MM.1S (cell line): ENCODE results near the gene DBP.

Experiments used
- DNase-seq: peaks from one replicate; pipeline ENCODE4 v3.0.0-alpha.2; 2015
- H2AFZ ChIP-seq: fragments of 300-600 bp; sonication (generic); 2 replicates; pipeline ENCODE4 v1.6.0; 2016; ENCODE audit warnings: antibody characterized with exemption, low read length
- H3F3A ChIP-seq: fragments of 300-600 bp; sonication (generic); 2 replicates; pipeline ENCODE4 v1.6.1; 2016; ENCODE audit warnings: mild to moderate bottlenecking, antibody characterized with exemption, low read length, moderate library complexity, mixed read lengths; ENCODE audit not compliant: insufficient read depth
- H3K27ac ChIP-seq: fragments of 300-600 bp; sonication (generic); 2 replicates; pipeline ENCODE4 v1.5.1; 2016; ENCODE audit warnings: mild to moderate bottlenecking, low read length
- H3K27me3 ChIP-seq: fragments of 300-600 bp; sonication (generic); replicated peaks from 2 replicates; pipeline ENCODE4 v1.6.0; 2016; ENCODE audit warnings: low read length; ENCODE audit not compliant: insufficient read depth
- H3K36me3 ChIP-seq: fragments of 300-600 bp; sonication (generic); replicated peaks from 2 replicates; pipeline ENCODE4 v1.6.1; 2016; ENCODE audit warnings: mild to moderate bottlenecking, low read length, mixed read lengths; ENCODE audit not compliant: insufficient read depth
- H3K4me1 ChIP-seq: fragments of 300-600 bp; sonication (generic); 2 replicates; pipeline ENCODE4 v1.6.1; 2016; ENCODE audit warnings: low read length, mixed read lengths
- H3K4me2 ChIP-seq: fragments of 300-600 bp; sonication (generic); 2 replicates; pipeline ENCODE4 v1.6.0; 2016; ENCODE audit warnings: low read depth, low read length
- H3K4me3 ChIP-seq: fragments of 300-600 bp; sonication (generic); 2 replicates; pipeline ENCODE4 v1.5.1; 2016; ENCODE audit warnings: low read length, mixed read lengths
- H3K79me2 ChIP-seq: fragments of 300-600 bp; sonication (generic); 2 replicates; pipeline ENCODE4 v1.6.1; 2016; ENCODE audit warnings: mixed run types, low read length, mixed read lengths
- H3K9ac ChIP-seq: fragments of 300-600 bp; sonication (generic); 2 replicates; pipeline ENCODE4 v1.6.1; 2016; ENCODE audit warnings: low read length, mixed read lengths
- H3K9me2 ChIP-seq: fragments of 300-600 bp; sonication (generic); replicated peaks from 2 replicates; pipeline ENCODE4 v1.6.1; 2016; ENCODE audit warnings: mild to moderate bottlenecking, low read length, mixed read lengths; ENCODE audit not compliant: insufficient read depth
- H3K9me3 ChIP-seq: fragments of 300-600 bp; sonication (generic); replicated peaks from 2 replicates; pipeline ENCODE4 v1.6.1; 2016; ENCODE audit warnings: mild to moderate bottlenecking, low read length, mixed read lengths; ENCODE audit not compliant: insufficient read depth
- H4K20me1 ChIP-seq: fragments of 300-600 bp; sonication (generic); 2 replicates; pipeline ENCODE4 v1.6.1; 2016; ENCODE audit warnings: mild to moderate bottlenecking, low read length, moderate library complexity, mixed read lengths; ENCODE audit not compliant: insufficient read depth
- CTCF ChIP-seq: fragments of 300-600 bp; sonication (generic); IDR thresholded peaks from 2 replicates; pipeline ENCODE4 v1.5.1; 2016; ENCODE audit warnings: antibody characterized with exemption, low read length, mixed read lengths
- EZH2 ChIP-seq: fragments of 300-600 bp; sonication (generic); optimal IDR thresholded peaks from 2 replicates; pipeline ENCODE3; 2017; ENCODE audit warnings: low read depth, mild to moderate bottlenecking, antibody characterized with exemption, low read length, mixed read lengths
- EZH2phosphoT487 ChIP-seq: fragments of 300-600 bp; sonication (generic); IDR thresholded peaks from 2 replicates; pipeline ENCODE4 v1.6.1; 2018; ENCODE audit warnings: antibody characterized with exemption, low read length

DBP gene

GRCh38 chr19:48607359-48607755 is 29.8 kb downstream of the DBP start:
- no peak overlapping the region for H3K9ac ChIP-seq

GRCh38 chr19:48606463-48607358 is 30.5 kb downstream of the DBP start, which contains the start of gene SPACA4:
Gene SPACA4, plus strand, starts transcription at chr19:48606742. Its CDS starts 237 bp downstream, at chr19:48606979.
- Histone ChIP-seq H3K4me1 (no peaks in the 10 kb centered on the region), H3K9me2 (no peaks in the 10 kb centered on the region), H4K20me1 (no peaks in the 10 kb centered on the region), H3F3A (no peaks in the 10 kb centered on the region), H3K27ac (no peak within 1 kb of the TSS), H3K27me3 (peaks cover 41% of the 10 kb centered on the region), H3K4me2 (no peak within 1 kb of the TSS), H3K79me2 (no peaks in the 10 kb centered on the region), H3K9ac (no peak within 1 kb of the TSS), H3K36me3 (no peaks in the 10 kb centered on the region), H3K9me3 (no peaks in the 10 kb centered on the region), H2AFZ (no peak within 1 kb of the TSS), H3K4me3 (no peak within 1 kb of the TSS)
- TF ChIP-seq EZH2phosphoT487: no peak
- TF ChIP-seq CTCF: no peak
- no peak for DNase-seq

More at GRCh38 chr19:48607359-48607755, 29.8 kb downstream of the DBP start:
- no peaks in the 10 kb centered on the region for H3F3A ChIP-seq
- H3K27me3 ChIP-seq: peaks cover 35% of the 10 kb centered on the region
- no peaks in the 10 kb centered on the region for H4K20me1 ChIP-seq
- no peak overlapping the region for H2AFZ ChIP-seq
- no peak for DNase-seq
- no peak overlapping the region for H3K4me2 ChIP-seq
- H3K9me2 ChIP-seq: no peaks in the 10 kb centered on the region
- H3K36me3 ChIP-seq: no peaks in the 10 kb centered on the region
- TF ChIP-seq EZH2phosphoT487: no peak
- no peak for TF ChIP-seq CTCF
- no peak for TF ChIP-seq EZH2
- no peaks in the 10 kb centered on the region for H3K9me3 ChIP-seq
- H3K4me1 ChIP-seq: no peaks in the 10 kb centered on the region
- no peak overlapping the region for H3K4me3 ChIP-seq
- H3K79me2 ChIP-seq: no peaks in the 10 kb centered on the region
- no peak overlapping the region for H3K27ac ChIP-seq

GRCh38 chr19:48603850-48604249 is 33.3 kb downstream of the DBP start:
- Histone ChIP-seq H4K20me1 (no peaks in the 10 kb centered on the region), H2AFZ (no peak overlapping the region), H3F3A (no peaks in the 10 kb centered on the region), H3K4me3 (no peak overlapping the region), H3K79me2 (no peaks in the 10 kb centered on the region), H3K4me1 (no peaks in the 10 kb centered on the region), H3K36me3 (no peaks in the 10 kb centered on the region), H3K4me2 (no peak overlapping the region), H3K9me3 (no peaks in the 10 kb centered on the region), H3K27ac (no peak overlapping the region), H3K9ac (no peak overlapping the region), H3K9me2 (no peaks in the 10 kb centered on the region), H3K27me3 (peaks cover 68% of the 10 kb centered on the region)
- DNase-seq: no peak
- TF ChIP-seq CTCF (no peak), EZH2phosphoT487 (no peak), EZH2 (no peak)
